GM12872 (cell line): ENCODE results near the gene PAAF1.

Experiments
- CTCF ChIP-seq: IDR thresholded peaks from 3 replicates; pipeline ENCODE4 v1.5.1; 2011; ENCODE audit warnings: low read depth, mild to moderate bottlenecking, low read length, moderate library complexity; ENCODE audit not compliant: insufficient read depth

PAAF1 gene

GRCh38 chr11:73969091-73969490, 92.3 kb downstream of the PAAF1 start:
- no peak for TF ChIP-seq CTCF

GRCh38 chr11:73969991-73970800, 93.4 kb downstream of the PAAF1 start:
- no peak for TF ChIP-seq CTCF

GRCh38 chr11:73971175-73971719, 94.4 kb downstream of the PAAF1 start:
- TF ChIP-seq CTCF = no peak

GRCh38 chr11:73972187-73972586, 95.4 kb downstream of the PAAF1 start:
- TF ChIP-seq CTCF = no peak

- TF ChIP-seq CTCF = no peak
Measured at GRCh38 chr11:73972620-73973449, 96.0 kb downstream of the PAAF1 start.

GRCh38 chr11:73974604-73975478, 98.0 kb downstream of the PAAF1 start:
- TF ChIP-seq CTCF = no peak

- TF ChIP-seq CTCF = no peak
Measured at GRCh38 chr11:73975479-73975757, 98.6 kb downstream of the PAAF1 start.
